ENCODE results near the gene VWA2. TPM values are rescaled to one million over a fixed set of nuclear protein-coding genes. Genes with fewer than 3 reads are reported as not detected.

VWA2 gene
- polyA plus RNA-seq, 1 of the 3 experiments (the other 2 are of a cell fraction) = not detected

GRCh38 chr10:114278884-114279191 lies 39.8 kb downstream of the VWA2 start:
- Histone ChIP-seq H3K4me3 (ENCODE audit: low read depth in 2 of 2, low read length in 1 of 2) (no peak overlapping the region), H3K9ac (no peak overlapping the region), H3K79me2 (ENCODE audit: insufficient read depth) (no peaks in the 10 kb centered on the region), H2AFZ (ENCODE audit: low read depth) (no peak overlapping the region), H3F3A (replicated peaks; ENCODE audit: insufficient read depth) (no peaks in the 10 kb centered on the region), H3K4me2 (no peak overlapping the region), H3K4me1 (ENCODE audit: control insufficient read depth in 1 of 2, insufficient read depth in 2 of 2, low read depth in 1 of 2, low read length in 1 of 2) (no peaks in the 10 kb centered on the region; a peak in 1 of 4 replicates), H3K36me3 (replicated peaks in 1 of 2; ENCODE audit: control insufficient read depth in 1 of 2, insufficient read depth in 2 of 2, low read length in 1 of 2) (no peaks in the 10 kb centered on the region), H3K9me3 (no peaks in the 10 kb centered on the region), H3K9me2 (no peaks in the 10 kb centered on the region), H3K27me3 (ENCODE audit: insufficient read depth) (no peaks in the 10 kb centered on the region; the same call in 1 of the 2 replicates), H4K20me1 (ENCODE audit: insufficient read depth) (no peaks in the 10 kb centered on the region), H3K27ac (ENCODE audit: low read depth in 2 of 2, low read length in 1 of 2) (no peak overlapping the region)
- 55% methylated on average over 4 of the region's 4 CpGs for WGBS (ENCODE audit: low lambda C conversion rate)
- no peak for DNase-seq
- ChIA-PET CTCF (interaction anchor here (1.0 to 1.9 kb wide), 2 partner anchors 25 to 192 kb away, joined by 3 to 11 read pairs; no protein-coding TSS in a partner anchor), POLR2A (no interaction called here)
- TF ChIP-seq SMC3 (IDR thresholded peaks at IDR 0.05; ENCODE audit: low read depth, low read length) = no peak
- TF ChIP-seq RFX5 (IDR thresholded peaks at IDR 0.05; ENCODE audit: low read length) = no peak
- TF ChIP-seq EZH2phosphoT487 (IDR thresholded peaks at IDR 0.05; ENCODE audit: borderline replicate concordance, low read depth) = no peak
- TF ChIP-seq MEF2A (IDR thresholded peaks at IDR 0.05; ENCODE audit: borderline replicate concordance, low read depth) = no peak
- no peak for TF ChIP-seq TAF1 (IDR thresholded peaks at IDR 0.05; ENCODE audit: borderline replicate concordance, low read depth, low read length)
- TF ChIP-seq, protein P1, sequence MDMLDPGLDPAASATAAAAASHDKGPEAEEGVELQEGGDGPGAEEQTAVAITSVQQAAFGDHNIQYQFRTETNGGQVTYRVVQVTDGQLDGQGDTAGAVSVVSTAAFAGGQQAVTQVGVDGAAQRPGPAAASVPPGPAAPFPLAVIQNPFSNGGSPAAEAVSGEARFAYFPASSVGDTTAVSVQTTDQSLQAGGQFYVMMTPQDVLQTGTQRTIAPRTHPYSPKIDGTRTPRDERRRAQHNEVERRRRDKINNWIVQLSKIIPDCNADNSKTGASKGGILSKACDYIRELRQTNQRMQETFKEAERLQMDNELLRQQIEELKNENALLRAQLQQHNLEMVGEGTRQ (IDR thresholded peaks at IDR 0.05; ENCODE audit: borderline replicate concordance, low read depth, low read length) = no peak
- TF ChIP-seq RXRA (IDR thresholded peaks at IDR 0.05; ENCODE audit: borderline replicate concordance, low read depth) = no peak
- TF ChIP-seq CHD2 (IDR thresholded peaks at IDR 0.05; ENCODE audit: low read length, partially characterized antibody) = no peak
- TF ChIP-seq, protein P2, sequence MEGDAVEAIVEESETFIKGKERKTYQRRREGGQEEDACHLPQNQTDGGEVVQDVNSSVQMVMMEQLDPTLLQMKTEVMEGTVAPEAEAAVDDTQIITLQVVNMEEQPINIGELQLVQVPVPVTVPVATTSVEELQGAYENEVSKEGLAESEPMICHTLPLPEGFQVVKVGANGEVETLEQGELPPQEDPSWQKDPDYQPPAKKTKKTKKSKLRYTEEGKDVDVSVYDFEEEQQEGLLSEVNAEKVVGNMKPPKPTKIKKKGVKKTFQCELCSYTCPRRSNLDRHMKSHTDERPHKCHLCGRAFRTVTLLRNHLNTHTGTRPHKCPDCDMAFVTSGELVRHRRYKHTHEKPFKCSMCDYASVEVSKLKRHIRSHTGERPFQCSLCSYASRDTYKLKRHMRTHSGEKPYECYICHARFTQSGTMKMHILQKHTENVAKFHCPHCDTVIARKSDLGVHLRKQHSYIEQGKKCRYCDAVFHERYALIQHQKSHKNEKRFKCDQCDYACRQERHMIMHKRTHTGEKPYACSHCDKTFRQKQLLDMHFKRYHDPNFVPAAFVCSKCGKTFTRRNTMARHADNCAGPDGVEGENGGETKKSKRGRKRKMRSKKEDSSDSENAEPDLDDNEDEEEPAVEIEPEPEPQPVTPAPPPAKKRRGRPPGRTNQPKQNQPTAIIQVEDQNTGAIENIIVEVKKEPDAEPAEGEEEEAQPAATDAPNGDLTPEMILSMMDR (IDR thresholded peaks at IDR 0.05) = no peak
- TF ChIP-seq POLR2AphosphoS5 (IDR thresholded peaks at IDR 0.05; ENCODE audit: low read depth, low read length) = no peak
- TF ChIP-seq FOSL2 (IDR thresholded peaks at IDR 0.05; ENCODE audit: borderline replicate concordance, low read depth) = no peak
- TF ChIP-seq NFIC (IDR thresholded peaks at IDR 0.05; ENCODE audit: borderline replicate concordance) = no peak
- TF ChIP-seq GATA2 (CRISPR knock-in tag; IDR thresholded peaks at IDR 0.05) = no peak
- no peak for TF ChIP-seq PBX3 (IDR thresholded peaks at IDR 0.05)
- TF ChIP-seq RCOR1 (IDR thresholded peaks at IDR 0.05; ENCODE audit: low read length) = no peak
- TF ChIP-seq ELF1 (IDR thresholded peaks at IDR 0.05) = no peak
- TF ChIP-seq YY1 (IDR thresholded peaks at IDR 0.05; ENCODE audit: low read depth) = no peak

Measured in SK-N-SH (cell line).